Spinal cord (tissue), 10 donors: ENCODE data around the gene PJA2. TPM values are rescaled to one million over a fixed set of nuclear protein-coding genes. Genes with fewer than 3 reads are reported as not detected.
"Not testable (repeated sequence)": the region's sequence is repeated elsewhere in the genome, so short reads cannot be mapped to it uniquely, and the experiment has no call there.

Experiments
- DNase-seq, 6 donors: peaks; one replicate each; pipeline versions ENCODE4 v3.0.0 to v3.0.0-alpha.2; 2013 to 2015; ENCODE audit warnings: low spot score in 6 of 6, low read depth in 4 of 6
- H3K27ac ChIP-seq: one replicate; pipeline ENCODE4 v1.5.1; 2013; ENCODE audit warnings: low read depth, low read length, control low read depth
- H3K27me3 ChIP-seq: one replicate; pipeline ENCODE4 v1.6.1; 2013; ENCODE audit warnings: low read length; ENCODE audit not compliant: control insufficient read depth, insufficient read depth
- H3K36me3 ChIP-seq: one replicate; pipeline ENCODE4 v1.6.1; 2013; ENCODE audit warnings: low read length; ENCODE audit not compliant: control insufficient read depth, insufficient read depth
- H3K4me1 ChIP-seq: one replicate; pipeline ENCODE4 v1.6.1; 2013; ENCODE audit warnings: low read length; ENCODE audit not compliant: control insufficient read depth, insufficient read depth
- H3K4me3 ChIP-seq: one replicate; pipeline ENCODE4 v1.5.1; 2013; ENCODE audit warnings: low read depth, low read length, control low read depth
- H3K9me3 ChIP-seq: one replicate; pipeline ENCODE4 v1.6.1; 2013; ENCODE audit warnings: low read length; ENCODE audit not compliant: control insufficient read depth, insufficient read depth
- WGBS: methylation state at CpG from one replicate; pipeline ENCODE4 v1.1.5; 2013; ENCODE audit warnings: missing lambda C conversion rate; ENCODE audit not compliant: insufficient coverage; 5-methylcytosine and 5-hydroxymethylcytosine counted together
- polyA plus RNA-seq, 2 donors: library from polyadenylated mRNA; unstranded; fragments of 120-200 nt; gene quantifications; one replicate each; pipeline ENCODE4 v1.2.1, GENCODE V29; 2013; ENCODE audit not compliant: insufficient read length in 2 of 2
- total RNA-seq, 2 donors: library from RNA; depleted of rRNA in 1 of 2; stranded (reverse); fragments of 120-200 nt in 1 of 2; fragments of >200 nt in 1 of 2; gene quantifications; one replicate each; pipeline versions ENCODE4 v1.2.3 to v1.2.4, GENCODE V29; 2013 to 2014
- donor health status: healthy.

The PJA2 gene
- total and polyA plus RNA-seq, 4 donors = 111 to 370 (median 226) TPM

GRCh38 chr5:109304309-109304708 lies 105.5 kb downstream of the PJA2 start:
- Histone ChIP-seq H3K36me3 (no peaks in the 10 kb centered on the region), H3K27me3 (no peaks in the 10 kb centered on the region), H3K4me1 (no peaks in the 10 kb centered on the region), H3K9me3 (no peaks in the 10 kb centered on the region), H3K27ac (no peak overlapping the region), H3K4me3 (no peak overlapping the region)
- no peak for DNase-seq

- DNase-seq = no peak
- Histone ChIP-seq H3K27me3 (no peaks in the 10 kb centered on the region), H3K4me1 (no peaks in the 10 kb centered on the region), H3K36me3 (no peaks in the 10 kb centered on the region), H3K27ac (no peak overlapping the region), H3K9me3 (no peaks in the 10 kb centered on the region), H3K4me3 (no peak overlapping the region)
- WGBS = 100% methylated on average over 1 of the region's 2 CpGs
These were observed 109.4 kb downstream of the PJA2 start for GRCh38 chr5:109300367-109300766.

- H3K27ac ChIP-seq = no peak overlapping the region
- 66% methylated on average over 4 of the region's 6 CpGs for WGBS
- no peaks in the 10 kb centered on the region for H3K9me3 ChIP-seq
- H3K4me3 ChIP-seq = no peak overlapping the region
- no peaks in the 10 kb centered on the region for H3K27me3 ChIP-seq
- no peaks in the 10 kb centered on the region for H3K4me1 ChIP-seq
- no peaks in the 10 kb centered on the region for H3K36me3 ChIP-seq
- peak in 2 of 6 donors; percentile 27 to 41 for DNase-seq
These were observed 110.2 kb downstream of the PJA2 start for GRCh38 chr5:109299557-109299956.

- no peak overlapping the region for H3K27ac ChIP-seq
- no peaks in the 10 kb centered on the region for H3K27me3 ChIP-seq
- H3K4me3 ChIP-seq = no peak overlapping the region
- WGBS = 67% methylated on average over 4 of the region's 4 CpGs
- H3K36me3 ChIP-seq = no peaks in the 10 kb centered on the region
- no peaks in the 10 kb centered on the region for H3K9me3 ChIP-seq
- DNase-seq = no peak
- H3K4me1 ChIP-seq = no peaks in the 10 kb centered on the region
These were observed 111.0 kb downstream of the PJA2 start for GRCh38 chr5:109298794-109299193.

- no peak for DNase-seq
- Histone ChIP-seq H3K9me3 (no peaks in the 10 kb centered on the region), H3K27me3 (no peaks in the 10 kb centered on the region), H3K4me1 (no peaks in the 10 kb centered on the region), H3K27ac (no peak overlapping the region), H3K4me3 (no peak overlapping the region), H3K36me3 (no peaks in the 10 kb centered on the region)
- 96% methylated on average over 7 of the region's 9 CpGs for WGBS
These were observed 111.9 kb downstream of the PJA2 start for GRCh38 chr5:109297900-109298299.

- 96% methylated on average over 6 of the region's 6 CpGs for WGBS
- no peaks in the 10 kb centered on the region for H3K27me3 ChIP-seq
- no peak overlapping the region for H3K27ac ChIP-seq
- no peak overlapping the region for H3K4me3 ChIP-seq
- H3K36me3 ChIP-seq = no peaks in the 10 kb centered on the region
- no peak for DNase-seq
- H3K4me1 ChIP-seq = no peaks in the 10 kb centered on the region
- no peaks in the 10 kb centered on the region for H3K9me3 ChIP-seq
These were observed 118.7 kb downstream of the PJA2 start for GRCh38 chr5:109291090-109291489.

GRCh38 chr5:109290231-109290630 lies 119.5 kb downstream of the PJA2 start:
- H3K27me3 ChIP-seq = no peaks in the 10 kb centered on the region
- no peak for DNase-seq
- no peaks in the 10 kb centered on the region for H3K4me1 ChIP-seq
- H3K4me3 ChIP-seq = no peak overlapping the region
- no peaks in the 10 kb centered on the region for H3K36me3 ChIP-seq
- 100% methylated on average over 2 of the region's 2 CpGs for WGBS
- no peaks in the 10 kb centered on the region for H3K9me3 ChIP-seq
- H3K27ac ChIP-seq = no peak overlapping the region

- no CpG with 5 or more reads among the region's 4 CpGs for WGBS
- DNase-seq, H3K36me3 ChIP-seq, H3K27me3 ChIP-seq, H3K9me3 ChIP-seq, H3K27ac ChIP-seq, H3K4me3 ChIP-seq, H3K4me1 ChIP-seq: not testable (repeated sequence)
These were observed 123.1 kb downstream of the PJA2 start for GRCh38 chr5:109286628-109287027.
